BLaER1 treated with 17β-estradiol and CSF1 and Interleukin-3, amounts not matched to agents 10 nM and 100 nM (cell line): ENCODE results near the gene CLDN6.

Experiments used
- H3K27ac ChIP-seq, 11 experiments: shearing (Covaris generic); formaldehyde crosslinking; 2 replicates each; pipeline ENCODE4 v1.8.1; 2022
- H3K27me3 ChIP-seq, 11 experiments: shearing (Covaris generic); formaldehyde crosslinking; 2 replicates each; pipeline ENCODE4 v1.8.1; 2022
- H3K36me3 ChIP-seq, 11 experiments: shearing (Covaris generic); formaldehyde crosslinking; 2 replicates each; pipeline ENCODE4 v1.8.1; 2022
- H3K4me1 ChIP-seq, 10 experiments: shearing (Covaris generic); formaldehyde crosslinking; 2 replicates each; pipeline ENCODE4 v1.8.1; 2022
- H3K4me2 ChIP-seq, 11 experiments: shearing (Covaris generic); formaldehyde crosslinking; 2 replicates each; pipeline ENCODE4 v1.8.1; 2022
- H3K4me3 ChIP-seq, 10 experiments: shearing (Covaris generic); formaldehyde crosslinking; 2 replicates each; pipeline ENCODE4 v1.8.1; 2022
- H3K9ac ChIP-seq, 11 experiments: shearing (Covaris generic); formaldehyde crosslinking; 2 replicates each; pipeline ENCODE4 v1.8.1; 2022
- H3K9me3 ChIP-seq, 11 experiments: shearing (Covaris generic); formaldehyde crosslinking; replicated peaks in 1 of 11; 2 replicates each; pipeline ENCODE4 v1.8.1; 2022
- H4K20me1 ChIP-seq, 11 experiments: shearing (Covaris generic); formaldehyde crosslinking; 2 replicates each; pipeline ENCODE4 v1.8.1; 2022
- Cebpa-rat ChIP-seq, 11 experiments: shearing (Covaris generic); IDR thresholded peaks; 2 replicates each; pipeline ENCODE4 v1.8.1; 2022

The CLDN6 gene

DNA sequence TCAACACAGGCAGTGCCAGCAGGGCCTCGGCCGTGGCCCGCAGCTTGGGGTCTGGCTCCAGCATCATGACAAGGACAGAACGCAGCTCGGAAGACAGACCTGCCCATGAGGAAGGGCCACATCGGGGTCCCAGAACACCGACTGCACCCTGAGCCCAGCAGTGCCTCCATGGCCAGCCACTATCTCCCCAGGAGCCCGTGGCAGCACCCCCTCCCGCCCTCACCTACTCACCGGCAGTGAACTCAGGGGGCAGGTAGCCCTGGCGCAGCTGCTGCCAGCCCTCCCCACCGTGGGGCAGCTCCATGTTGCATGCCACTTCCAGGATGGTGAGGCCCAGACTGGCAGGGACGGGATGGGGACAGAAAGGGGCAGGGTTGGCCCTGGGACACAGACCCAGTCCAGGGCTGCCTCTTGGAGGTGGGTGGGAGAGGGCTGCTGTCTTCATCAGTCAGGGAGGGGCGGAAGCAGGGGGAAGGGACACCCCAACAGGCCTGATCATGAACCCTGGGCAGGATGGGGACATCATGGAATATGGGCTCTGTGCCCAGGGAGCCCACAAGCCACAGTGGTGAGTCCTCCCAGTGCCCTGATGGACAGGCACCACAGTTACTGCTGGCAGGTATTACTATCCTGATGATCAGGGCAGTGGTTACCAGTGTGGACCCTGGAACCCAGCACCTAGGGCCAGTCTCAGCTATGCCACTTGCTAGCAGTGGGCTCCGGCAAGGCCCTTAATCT, 43.5 kb downstream of the CLDN6 start:
- H3K27ac ChIP-seq: peak overlapping the region in 7 of 11 experiments; percentile 3 to 66 (median 55); a peak in 11 of 22 replicates
- H4K20me1 ChIP-seq: peaks cover 39 to 90% (median 84%) of the 10 kb centered on the region in 11 experiments
- H3K27me3 ChIP-seq: no peaks in the 10 kb centered on the region
- peak overlapping the region; percentile 92 to 99 (median 96) for H3K4me2 ChIP-seq
- peaks cover 59 to 95% (median 94%) of the 10 kb centered on the region in 10 experiments for H3K4me1 ChIP-seq
- no peak for TF ChIP-seq Cebpa-rat (IDR thresholded peaks at IDR 0.05)
- peaks cover 0 to 79% (median 40%) of the 10 kb centered on the region in 11 experiments; a peak in 12 of 22 replicates for H3K36me3 ChIP-seq
- no peaks in the 10 kb centered on the region for H3K9me3 ChIP-seq
- H3K9ac ChIP-seq: peak overlapping the region in 9 of 11 experiments; percentile 2 to 92 (median 86); a peak in 15 of 22 replicates
- peak overlapping the region in 7 of 10 experiments; percentile 17 to 98 (median 93); a peak in 12 of 20 replicates for H3K4me3 ChIP-seq

DNA sequence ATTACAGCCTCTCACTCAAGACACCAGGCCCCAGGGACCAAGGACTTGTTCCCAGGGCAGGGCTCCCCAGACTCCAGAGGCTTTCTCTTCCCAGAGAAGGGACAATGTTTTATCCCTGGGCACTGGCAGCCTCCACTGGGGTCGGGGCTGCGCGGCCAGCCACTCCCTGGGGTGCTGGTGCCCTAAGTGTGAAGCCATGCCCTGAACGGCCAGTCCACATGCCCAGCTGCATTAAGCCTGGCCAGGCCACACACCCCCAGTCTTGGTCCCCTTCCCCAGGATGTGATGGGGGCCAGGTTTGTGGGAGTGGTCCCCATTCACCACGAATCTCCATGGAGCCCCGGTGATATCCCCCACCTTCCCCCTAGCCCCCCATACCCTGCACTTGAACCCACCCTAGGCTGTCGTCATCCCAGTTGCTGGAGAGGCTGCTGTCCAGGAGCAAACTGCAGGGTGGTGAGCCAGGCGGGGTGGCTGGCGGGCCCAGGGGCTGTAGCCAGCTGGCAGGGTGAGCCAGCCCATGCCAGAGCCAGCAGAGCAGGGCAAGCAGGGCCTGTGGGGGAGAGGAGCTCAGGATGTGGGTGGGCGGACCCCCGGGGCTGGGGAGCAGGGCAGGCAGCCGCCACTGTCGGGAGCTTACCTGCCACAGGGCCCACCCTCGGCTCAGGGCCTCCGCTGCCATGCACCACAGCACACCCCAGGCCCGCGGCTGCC, 44.2 kb downstream of the CLDN6 start:
- Histone ChIP-seq H3K4me3 (peak overlapping the region in 7 of 10 experiments; percentile 17 to 98 (median 93); a peak in 14 of 20 replicates), H3K9ac (peak overlapping the region in 9 of 11 experiments; percentile 2 to 92 (median 88); a peak in 17 of 22 replicates), H3K36me3 (peaks cover 0 to 79% (median 38%) of the 10 kb centered on the region in 11 experiments; a peak in 12 of 22 replicates), H4K20me1 (peaks cover 39 to 93% (median 85%) of the 10 kb centered on the region in 11 experiments), H3K4me2 (peak overlapping the region; percentile 92 to 99 (median 96)), H3K27ac (peak overlapping the region in 7 of 11 experiments; percentile 3 to 66 (median 55); a peak in 12 of 22 replicates), H3K27me3 (no peaks in the 10 kb centered on the region), H3K9me3 (no peaks in the 10 kb centered on the region), H3K4me1 (peaks cover 57 to 89% (median 89%) of the 10 kb centered on the region in 10 experiments)
- TF ChIP-seq Cebpa-rat (IDR thresholded peaks at IDR 0.05): no peak

- Histone ChIP-seq H3K4me1 (peaks cover 63 to 91% (median 89%) of the 10 kb centered on the region in 10 experiments), H3K27me3 (no peaks in the 10 kb centered on the region), H3K9me3 (no peaks in the 10 kb centered on the region), H3K4me2 (peak overlapping the region; percentile 92 to 99 (median 96)), H3K27ac (peak overlapping the region in 7 of 11 experiments; percentile 3 to 66 (median 55); a peak in 13 of 22 replicates), H3K4me3 (peak overlapping the region in 7 of 10 experiments; percentile 77 to 98 (median 93); a peak in 14 of 20 replicates), H3K9ac (peak overlapping the region in 8 of 11 experiments; percentile 33 to 92 (median 88); a peak in 17 of 22 replicates), H4K20me1 (peaks cover 39 to 96% (median 86%) of the 10 kb centered on the region in 11 experiments), H3K36me3 (peaks cover 0 to 73% (median 34%) of the 10 kb centered on the region in 11 experiments; a peak in 12 of 22 replicates)
- TF ChIP-seq Cebpa-rat (IDR thresholded peaks at IDR 0.05): no peak
Measured at GRCh38 chr16:2973093-2973492, 44.9 kb downstream of the CLDN6 start.

GRCh38 chr16:2971985-2972784, 45.8 kb downstream of the CLDN6 start:
- no peak for TF ChIP-seq Cebpa-rat (IDR thresholded peaks at IDR 0.05)

GRCh38 chr16:2971134-2971984, 46.6 kb downstream of the CLDN6 start:
- H4K20me1 ChIP-seq: peaks cover 39 to 96% (median 80%) of the 10 kb centered on the region in 11 experiments
- peak overlapping the region; percentile 77 to 98 (median 94); a peak in 19 of 20 replicates for H3K4me3 ChIP-seq
- TF ChIP-seq Cebpa-rat (IDR thresholded peaks at IDR 0.05): no peak
- no peaks in the 10 kb centered on the region for H3K27me3 ChIP-seq
- peaks cover 73 to 86% (median 81%) of the 10 kb centered on the region in 10 experiments for H3K4me1 ChIP-seq
- peak overlapping the region; percentile 92 to 99 (median 96) for H3K4me2 ChIP-seq
- peak overlapping the region; percentile 79 to 92 (median 86); a peak in 20 of 22 replicates for H3K9ac ChIP-seq
- peak overlapping the region in 3 of 11 experiments; percentile 9 to 83 (median 66); a peak in 2 of 22 replicates for H3K27ac ChIP-seq
- H3K36me3 ChIP-seq: peaks cover 0 to 56% (median 23%) of the 10 kb centered on the region in 11 experiments; a peak in 14 of 22 replicates
- no peaks in the 10 kb centered on the region for H3K9me3 ChIP-seq

More at GRCh38 chr16:2971985-2972784, 45.8 kb downstream of the CLDN6 start:
- Histone ChIP-seq H3K9ac (peak overlapping the region in 9 of 11 experiments; percentile 83 to 92 (median 88); a peak in 17 of 22 replicates), H3K36me3 (peaks cover 0 to 64% (median 31%) of the 10 kb centered on the region in 11 experiments; a peak in 14 of 22 replicates), H3K27ac (peak overlapping the region in 7 of 11 experiments; percentile 25 to 66 (median 55); a peak in 11 of 22 replicates), H4K20me1 (peaks cover 39 to 96% (median 86%) of the 10 kb centered on the region in 11 experiments), H3K4me3 (peak overlapping the region in 8 of 10 experiments; percentile 77 to 98 (median 94); a peak in 15 of 20 replicates), H3K9me3 (no peaks in the 10 kb centered on the region), H3K4me2 (peak overlapping the region; percentile 92 to 99 (median 96)), H3K4me1 (peaks cover 72 to 91% (median 88%) of the 10 kb centered on the region in 10 experiments), H3K27me3 (no peaks in the 10 kb centered on the region)

- Histone ChIP-seq H3K4me1 (peaks cover 74 to 84% (median 80%) of the 10 kb centered on the region in 10 experiments), H3K36me3 (peaks cover 0 to 48% (median 15%) of the 10 kb centered on the region in 11 experiments; a peak in 14 of 22 replicates), H4K20me1 (peaks cover 39 to 96% (median 79%) of the 10 kb centered on the region in 11 experiments), H3K9me3 (no peaks in the 10 kb centered on the region), H3K4me2 (peak overlapping the region; percentile 92 to 99 (median 96)), H3K9ac (peak overlapping the region; percentile 79 to 92 (median 86)), H3K4me3 (peak overlapping the region; percentile 77 to 98 (median 94)), H3K27me3 (no peaks in the 10 kb centered on the region), H3K27ac (peak overlapping the region in 10 of 11 experiments; percentile 61 to 89 (median 81); a peak in 19 of 22 replicates)
- no peak for TF ChIP-seq Cebpa-rat (IDR thresholded peaks at IDR 0.05)
Measured at GRCh38 chr16:2970563-2970962, 47.4 kb downstream of the CLDN6 start.
